Psoas muscle (tissue), 8 donors: ENCODE data around the gene OR5AC2. TPM values are rescaled to one million over a fixed set of nuclear protein-coding genes. Genes with fewer than 3 reads are reported as not detected.

Source experiments
- ATAC-seq, 4 donors: fragments of 200-7000 bp; cut with Tn5 transposase; one replicate each; pipeline ENCODE4 v1.9.1; 2020; ENCODE audit warnings: moderate library complexity in 3 of 4, mild to moderate bottlenecking in 2 of 4
- DNase-seq, 2 donors: peaks; one replicate each; pipeline ENCODE4 v3.0.0-alpha.2; 2020
- H3K27ac ChIP-seq: fragments of 200-600 bp; one replicate; pipeline ENCODE4 v1.8.0; 2022
- H3K27me3 ChIP-seq, 3 donors: fragments of 200-600 bp in 1 of 3; one replicate each; pipeline versions ENCODE4 v1.6.1 to v1.8.0; 2013 to 2022; ENCODE audit warnings: low read length in 2 of 3, mild to moderate bottlenecking in 2 of 3, moderate library complexity in 1 of 3; ENCODE audit not compliant: insufficient read depth in 3 of 3
- H3K36me3 ChIP-seq, 2 donors: fragments of 200-600 bp in 1 of 2; one replicate each; pipeline versions ENCODE4 v1.6.1 to v1.8.0; 2013 to 2022; ENCODE audit warnings: low read depth in 1 of 2, mild to moderate bottlenecking in 1 of 2, moderate library complexity in 1 of 2; ENCODE audit not compliant: insufficient read depth in 1 of 2
- H3K4me1 ChIP-seq: fragments of 200-600 bp; one replicate; pipeline ENCODE4 v1.8.0; 2022
- H3K4me3 ChIP-seq: fragments of 200-600 bp; one replicate; pipeline ENCODE4 v1.8.0; 2022; ENCODE audit warnings: mild to moderate bottlenecking
- H3K9me3 ChIP-seq: fragments of 200-600 bp; one replicate; pipeline ENCODE4 v1.8.0; 2022
- CTCF ChIP-seq: fragments of 200-600 bp; IDR thresholded peaks from one replicate; pipeline ENCODE4 v1.8.0; 2022; ENCODE audit warnings: antibody characterized with exemption
- WGBS, 3 donors: extraction: QIAGEN DNeasy Blood & Tissue Kit; methylation state at CpG; one replicate each; pipeline versions ENCODE4 v1.1.6 to v1.1.7; 2013; 5-methylcytosine and 5-hydroxymethylcytosine counted together
- intact Hi-C, 2 donors: fragments of 100-400 bp; cut with DNase I; formaldehyde crosslinking; loops; one replicate each; pipeline versions ENCODE4 v1.11.0 to v1.14.2; 2022
- polyA plus RNA-seq, 3 donors: library from polyadenylated mRNA; stranded (reverse); fragments of 200-250 nt; gene quantifications; one replicate each; pipeline ENCODE4 v1.2.3, GENCODE V29; 2013
- total RNA-seq, 4 donors: library from RNA; stranded (reverse); fragmentation: NEBNext Ultra II Directional in 2 of 4; extraction: Animal tissue kit (Norgen Biotek cat#: 25700) in 2 of 4; gene quantifications; one replicate each; pipeline versions ENCODE4 v1.2.1 to v1.2.4, GENCODE V29; 2021 to 2023
- donor health status: healthy with polysubstance abuse.
- donor health status: DM: no; HTN: no; CAD: no; lungs with moderate emphysema.
- donor health status: Bipolar disorder and iron deficiency.
- donor health status: healthy.
- donor health status: DM: yes; HTN: yes; CAD: no.
- donor health status: DM: no; HTN: no; CAD: no.
- donor health status: DM: no; HTN: no; CAD: no.
- donor health status: DM: yes; HTN: yes; CAD: no.

Gene OR5AC2
- total and polyA plus RNA-seq, 7 donors, result not detected

DNA sequence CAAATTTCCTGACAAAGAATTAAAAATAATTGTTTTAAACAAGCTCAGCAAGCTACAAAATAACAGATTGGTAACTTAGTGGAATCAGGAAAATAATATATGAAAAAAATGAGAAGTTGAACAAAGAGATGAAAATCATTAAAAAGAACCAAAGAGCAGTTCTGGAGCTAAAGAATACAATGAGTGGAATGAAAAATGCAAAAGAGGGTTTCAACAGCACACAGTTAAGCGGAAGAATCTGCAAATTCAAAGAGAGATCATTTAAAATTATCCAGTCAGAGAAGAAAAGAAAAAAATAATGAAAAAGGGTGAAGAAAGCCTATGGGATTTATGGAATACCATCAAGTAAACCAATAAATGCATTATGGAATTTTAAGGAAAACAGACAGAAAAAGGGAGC lies 45.6 kb upstream of the OR5AC2 start:
- no peaks in the 10 kb centered on the region for H3K27me3 ChIP-seq
- no peak for ATAC-seq
- H3K4me1 ChIP-seq, result no peaks in the 10 kb centered on the region
- intact Hi-C loops, result loop anchor here in 1 of 2 donors (10.0 kb wide), 1 partner anchor 773 kb away; no protein-coding TSS in a partner anchor
- H3K4me3 ChIP-seq, result no peak overlapping the region
- WGBS, 3 donors, result 81 to 92% (median 85%) methylated on average over 1 of the region's 1 CpG
- TF ChIP-seq CTCF, result no peak
- no peaks in the 10 kb centered on the region for H3K9me3 ChIP-seq
- DNase-seq, result no peak
- no peaks in the 10 kb centered on the region for H3K36me3 ChIP-seq
- H3K27ac ChIP-seq, result no peak overlapping the region

DNA sequence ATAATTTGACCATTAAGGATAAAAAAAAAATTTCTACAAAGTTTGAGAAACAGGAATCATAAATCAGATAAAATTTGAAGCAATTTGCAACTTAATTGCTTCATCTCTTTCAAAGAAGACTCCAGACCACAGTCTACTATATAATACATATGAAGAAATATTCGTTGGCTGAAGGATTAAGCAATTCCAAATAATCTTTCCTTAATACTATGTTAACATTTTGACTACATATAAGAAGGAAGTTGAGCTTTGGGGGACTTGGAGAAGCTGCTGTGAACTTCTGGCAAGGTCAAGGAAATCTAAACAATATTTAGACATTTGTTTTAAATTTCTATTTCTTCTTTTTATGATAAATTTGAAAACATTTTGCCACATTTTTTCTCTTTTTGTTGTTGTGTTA lies 38.4 kb upstream of the OR5AC2 start:
- DNase-seq (no peak), ATAC-seq (no peak)
- Histone ChIP-seq H3K4me3 (no peak overlapping the region), H3K36me3 (no peaks in the 10 kb centered on the region), H3K4me1 (no peaks in the 10 kb centered on the region), H3K9me3 (no peaks in the 10 kb centered on the region), H3K27me3 (no peaks in the 10 kb centered on the region), H3K27ac (no peak overlapping the region)
- TF ChIP-seq CTCF, result no peak
- 29 to 42% (median 36%) methylated on average over 1 of the region's 1 CpG for WGBS, 3 donors
- intact Hi-C loops, result loop anchor here in 1 of 2 donors (10.0 kb wide), 1 partner anchor 766 kb away; no protein-coding TSS in a partner anchor

DNA sequence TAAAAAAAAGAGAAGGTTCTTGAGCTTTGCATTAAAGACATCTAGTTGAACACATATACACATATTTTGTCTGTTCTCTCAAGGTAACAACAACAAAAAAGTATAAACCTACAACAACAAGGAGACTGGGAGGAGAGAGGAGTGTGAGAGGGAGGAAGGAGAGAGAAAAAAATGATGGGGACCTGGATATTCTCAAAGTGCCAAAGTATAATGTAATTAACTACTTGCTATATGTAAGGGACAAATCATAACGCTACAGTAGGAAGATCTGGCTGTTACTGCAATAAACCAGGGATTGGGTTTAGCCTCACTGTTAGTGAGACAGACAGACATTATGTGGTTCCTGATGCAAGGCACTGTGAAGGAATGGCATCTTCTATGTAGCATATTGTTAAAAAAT lies 37.7 kb upstream of the OR5AC2 start:
- no peaks in the 10 kb centered on the region for H3K27me3 ChIP-seq
- H3K9me3 ChIP-seq, result no peaks in the 10 kb centered on the region
- H3K27ac ChIP-seq, result no peak overlapping the region
- 81 to 84% (median 83%) methylated on average over 1 of the region's 1 CpG for WGBS, 3 donors
- no peak for TF ChIP-seq CTCF
- intact Hi-C loops, result loop anchor here in 1 of 2 donors (10.0 kb wide), 1 partner anchor 766 kb away; no protein-coding TSS in a partner anchor
- DNase-seq (no peak), ATAC-seq (no peak)
- no peaks in the 10 kb centered on the region for H3K36me3 ChIP-seq
- no peaks in the 10 kb centered on the region for H3K4me1 ChIP-seq
- no peak overlapping the region for H3K4me3 ChIP-seq

GRCh38 chr3:98056035-98056434 lies 30.9 kb upstream of the OR5AC2 start:
- H3K4me3 ChIP-seq, result no peak overlapping the region
- no peak for DNase-seq
- no peaks in the 10 kb centered on the region for H3K36me3 ChIP-seq
- H3K4me1 ChIP-seq, result no peaks in the 10 kb centered on the region
- H3K27ac ChIP-seq, result no peak overlapping the region
- H3K27me3 ChIP-seq, result no peaks in the 10 kb centered on the region
- intact Hi-C loops, result no loop called here
- TF ChIP-seq CTCF, result no peak
- H3K9me3 ChIP-seq, result no peaks in the 10 kb centered on the region
- ATAC-seq, result no peak

GRCh38 chr3:98057631-98058030 lies 29.3 kb upstream of the OR5AC2 start:
- no peak for TF ChIP-seq CTCF
- H3K9me3 ChIP-seq, result no peaks in the 10 kb centered on the region
- no peak overlapping the region for H3K4me3 ChIP-seq
- H3K36me3 ChIP-seq, result no peaks in the 10 kb centered on the region
- H3K27ac ChIP-seq, result no peak overlapping the region
- 95 to 96% (median 95%) methylated on average over 1 of the region's 1 CpG for WGBS, 3 donors
- ATAC-seq (no peak), DNase-seq (no peak)
- H3K27me3 ChIP-seq, result no peaks in the 10 kb centered on the region
- intact Hi-C loops, result no loop called here
- H3K4me1 ChIP-seq, result no peaks in the 10 kb centered on the region
